T-helper 1 cell treated with Interleukin-12 subunit alpha and Interleukin-12 subunit beta and Interleukin-4 antibody, amounts not matched to agents 30 ng/mL and 1 ng/mL, for 36 hours (primary cell): ENCODE measurements around the gene ZNF627. TPM values are rescaled to one million over a fixed set of nuclear protein-coding genes. Genes with fewer than 3 reads are reported as not detected.
"Not testable (repeated sequence)": the region's sequence is repeated elsewhere in the genome, so short reads cannot be mapped to it uniquely, and the experiment has no call there.

Source experiments
- intact Hi-C: fragments of 100-400 bp; cut with micrococcal nuclease; formaldehyde crosslinking; loops from one replicate; pipeline ENCODE4 v1.15.1; 2024
- total RNA-seq: library from RNA; stranded (reverse); gene quantifications from 2 replicates; pipeline ENCODE4 v1.2.3, GENCODE V29; 2022

ZNF627 gene
- total RNA-seq = 3.9 and 4.4 TPM in 2 replicates

- intact Hi-C loops = loop anchor here (1.0 to 2.0 kb wide), 10 partner anchors 16 to 565 kb away; partner anchors contain the start of genes CCDC159, ECSIT, ELOF1 and TMEM205
These were observed at the start of gene ZNF627 for GRCh38 chr19:11597202-11598102. ZNF627 (plus strand) TSS chr19:11597483; CDS start chr19:11597628, 145 bp downstream.

DNA sequence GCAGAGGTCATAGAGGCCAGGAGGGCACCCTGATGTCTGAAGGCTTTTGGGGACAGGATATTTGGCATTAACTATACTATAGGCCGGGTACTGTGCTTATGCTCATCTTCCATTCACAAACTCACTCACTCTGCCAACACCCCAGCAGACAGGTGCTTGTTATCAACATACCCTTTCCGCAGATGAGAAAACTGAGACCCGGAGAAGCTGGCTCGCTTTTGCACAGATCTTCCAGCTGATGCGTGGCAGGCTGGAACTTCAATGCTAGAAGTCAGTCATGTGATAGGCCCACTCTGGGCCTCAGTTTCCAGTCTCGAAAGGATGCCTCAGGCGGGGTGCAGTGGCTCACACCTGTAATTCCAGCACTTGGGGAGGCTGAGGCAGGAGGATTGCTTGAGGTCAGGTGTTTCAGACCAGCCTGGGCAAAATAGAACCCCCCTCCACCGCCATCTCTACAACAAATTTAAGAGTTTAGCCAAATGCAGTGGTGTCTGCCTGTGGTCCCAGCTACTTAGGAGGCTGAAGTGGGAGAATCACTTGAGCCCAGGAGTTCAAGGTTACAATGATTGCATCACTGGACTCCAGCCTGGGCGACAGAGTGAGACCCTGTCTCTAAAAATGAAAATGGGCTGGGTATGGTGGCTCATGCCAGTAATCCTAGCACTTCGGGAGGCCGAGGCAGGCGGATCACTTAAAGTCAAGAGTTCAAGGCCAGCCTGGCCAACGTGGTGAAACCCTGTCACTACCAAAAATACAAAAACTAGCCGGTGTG lies 49.2 kb upstream of the ZNF627 start:
- intact Hi-C loops = no loop called here

DNA sequence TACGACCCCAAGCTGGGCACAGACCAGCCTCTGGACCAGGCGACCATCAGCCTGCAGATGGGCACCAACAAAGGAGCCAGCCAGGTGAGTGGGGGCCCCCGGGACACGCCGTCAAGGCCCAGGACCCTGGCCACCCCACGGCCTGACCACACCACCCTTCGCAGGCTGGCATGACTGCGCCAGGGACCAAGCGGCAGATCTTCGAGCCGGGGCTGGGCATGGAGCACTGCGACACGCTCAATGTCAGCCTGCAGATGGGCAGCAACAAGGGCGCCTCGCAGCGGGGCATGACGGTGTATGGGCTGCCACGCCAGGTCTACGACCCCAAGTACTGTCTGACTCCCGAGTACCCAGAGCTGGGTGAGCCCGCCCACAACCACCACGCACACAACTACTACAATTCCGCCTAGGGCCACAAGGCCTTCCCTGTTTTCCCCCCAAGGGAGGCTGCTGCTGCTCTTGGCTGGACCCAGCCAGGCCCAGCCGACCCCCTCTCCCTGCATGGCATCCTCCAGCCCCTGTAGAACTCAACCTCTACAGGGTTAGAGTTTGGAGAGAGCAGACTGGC lies 47.8 kb upstream of the ZNF627 start:
- intact Hi-C loops = no loop called here

GRCh38 chr19:11550265-11550664 lies 47.0 kb upstream of the ZNF627 start:
- intact Hi-C loops = no loop called here

DNA sequence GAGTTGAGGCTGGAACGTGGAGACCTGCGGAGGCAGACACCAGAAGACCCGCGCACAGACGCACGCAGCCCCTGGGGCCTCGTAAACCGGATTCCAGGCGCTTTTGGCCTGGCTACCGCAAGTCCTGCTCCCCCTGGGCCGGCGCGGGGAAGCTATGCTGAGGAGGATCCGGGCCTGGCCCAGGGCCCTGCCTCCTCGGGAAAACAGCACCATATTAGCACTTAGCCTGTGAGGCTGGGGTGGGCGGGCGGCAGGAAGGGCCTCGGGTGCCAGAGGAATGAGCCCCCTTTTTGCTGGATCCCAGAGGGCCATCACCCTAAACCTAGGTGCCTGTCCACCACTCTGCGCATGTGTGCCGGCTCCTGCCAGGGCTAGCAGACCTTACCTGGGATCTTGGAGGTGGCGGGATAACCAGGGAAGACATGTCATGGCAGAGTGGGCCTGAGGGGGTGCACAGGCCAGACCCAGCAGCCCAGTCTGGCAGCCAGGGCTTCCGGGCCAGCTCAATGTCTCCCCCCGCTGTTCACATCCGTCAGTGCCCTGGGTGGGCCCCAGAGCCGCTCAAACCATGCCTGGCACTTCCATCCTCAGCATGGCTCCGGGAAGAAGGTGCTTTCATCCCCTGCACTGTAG lies 45.6 kb upstream of the ZNF627 start:
- intact Hi-C loops = no loop called here

DNA sequence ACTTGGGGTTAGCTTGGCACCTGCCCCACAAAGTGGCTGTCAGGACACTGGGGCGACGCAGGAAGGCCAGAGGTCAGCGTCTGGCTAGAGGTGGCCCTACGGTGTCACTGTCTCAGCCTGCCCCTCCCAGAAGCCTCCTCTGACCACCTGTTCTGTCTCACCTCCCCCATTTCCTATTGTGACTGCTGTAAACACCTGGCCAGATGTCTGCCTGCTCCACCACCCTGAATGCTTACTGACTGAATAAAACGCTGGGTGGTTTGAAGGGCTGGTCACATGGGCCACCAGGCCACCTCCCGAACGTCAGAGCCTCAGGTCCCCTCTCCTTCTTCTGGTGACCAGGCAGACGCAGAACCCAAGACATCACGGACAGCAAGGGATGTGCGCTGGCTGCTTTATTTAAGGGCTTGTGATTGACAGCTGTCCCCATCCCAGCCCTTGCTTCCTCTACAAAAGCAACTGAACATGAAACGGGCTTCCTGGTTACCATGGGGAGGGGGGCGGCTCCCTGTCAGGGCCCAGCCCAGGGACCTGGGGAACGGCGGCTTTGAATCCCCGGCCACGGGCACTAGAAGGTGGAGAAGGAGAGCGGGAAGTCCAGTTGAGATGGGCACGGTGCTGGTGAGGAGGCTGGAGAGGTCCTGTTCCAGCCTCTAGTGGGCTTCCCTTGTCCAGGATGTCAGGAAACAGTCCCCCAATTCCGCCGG lies 44.5 kb upstream of the ZNF627 start:
- intact Hi-C loops = no loop called here

DNA sequence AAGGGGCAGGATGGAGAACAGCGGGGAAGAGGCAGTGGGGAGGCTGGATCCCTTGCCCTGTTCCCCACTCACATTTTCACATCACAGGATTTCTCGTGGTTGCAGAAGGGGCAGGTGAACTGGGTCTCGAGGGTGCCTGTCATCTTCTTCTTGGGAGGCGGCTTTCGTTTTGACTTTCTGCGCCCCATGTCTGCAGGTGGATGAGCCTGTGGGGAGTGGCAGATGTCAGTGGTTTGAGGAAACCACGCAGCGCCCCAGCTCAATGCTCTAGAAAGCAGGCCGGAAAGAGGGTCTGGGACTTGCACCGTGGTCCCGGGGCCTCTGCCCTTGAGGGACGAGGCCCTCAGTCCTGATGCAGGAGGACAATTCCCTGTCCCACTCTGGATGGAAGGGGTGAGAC lies 43.1 kb upstream of the ZNF627 start:
- intact Hi-C loops = no loop called here

GRCh38 chr19:11555246-11555645 lies 42.0 kb upstream of the ZNF627 start:
- intact Hi-C loops = no loop called here

DNA sequence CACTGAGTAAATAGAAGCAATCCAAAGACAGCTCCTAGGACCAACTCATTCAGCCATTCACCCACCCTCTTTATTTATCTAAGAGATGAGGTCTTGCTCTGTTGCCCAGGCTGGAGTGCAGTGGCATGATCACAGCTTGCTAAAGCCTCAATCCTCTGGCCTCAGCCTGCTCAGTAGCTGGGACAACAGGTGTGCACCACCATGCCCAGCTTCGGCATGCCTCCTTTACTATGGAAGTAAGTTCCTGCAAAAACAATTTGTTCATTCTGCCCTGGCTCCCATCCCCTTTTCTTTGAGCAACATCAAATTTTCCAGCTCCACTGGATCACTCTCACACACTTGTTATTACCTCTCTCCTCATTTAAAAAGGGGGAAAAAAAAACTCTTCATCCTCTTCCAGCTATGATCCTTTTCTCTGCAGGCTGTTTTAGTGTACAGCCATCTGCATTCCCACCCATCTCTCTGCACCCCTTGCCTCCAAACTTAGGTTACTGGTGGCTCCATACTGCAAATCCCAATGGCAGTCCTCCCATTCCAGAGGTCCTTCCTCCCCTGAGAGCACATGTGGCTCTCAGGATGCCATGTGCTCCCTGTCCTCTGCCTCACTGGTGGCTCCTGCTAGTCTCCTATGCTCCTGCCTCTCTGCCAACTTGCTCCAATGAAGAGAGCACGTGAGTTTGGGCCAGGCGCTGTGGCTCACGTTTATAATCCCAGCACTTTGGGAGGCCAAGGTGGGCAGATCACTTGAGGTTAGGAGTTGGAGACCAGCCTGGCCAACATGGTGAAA lies 40.5 kb upstream of the ZNF627 start:
- intact Hi-C loops = no loop called here

- intact Hi-C loops = loop anchor here (1.0 kb wide), 10 partner anchors 23 to 404 kb away; partner anchors contain the start of genes ECSIT, ODAD3, PRKCSH and SPC24
These were observed 38.1 kb upstream of the ZNF627 start, which contains the start of gene ELOF1 for GRCh38 chr19:11558881-11559828. ELOF1 (minus strand) TSS chr19:11559230; CDS start chr19:11554347, 4,883 bp downstream.

- intact Hi-C loops = loop anchor here (1.0 kb wide), 3 partner anchors 21 to 214 kb away; partner anchors contain the start of genes CCDC159 and TMEM205
These were observed 36.8 kb upstream of the ZNF627 start for GRCh38 chr19:11560404-11561051.

DNA sequence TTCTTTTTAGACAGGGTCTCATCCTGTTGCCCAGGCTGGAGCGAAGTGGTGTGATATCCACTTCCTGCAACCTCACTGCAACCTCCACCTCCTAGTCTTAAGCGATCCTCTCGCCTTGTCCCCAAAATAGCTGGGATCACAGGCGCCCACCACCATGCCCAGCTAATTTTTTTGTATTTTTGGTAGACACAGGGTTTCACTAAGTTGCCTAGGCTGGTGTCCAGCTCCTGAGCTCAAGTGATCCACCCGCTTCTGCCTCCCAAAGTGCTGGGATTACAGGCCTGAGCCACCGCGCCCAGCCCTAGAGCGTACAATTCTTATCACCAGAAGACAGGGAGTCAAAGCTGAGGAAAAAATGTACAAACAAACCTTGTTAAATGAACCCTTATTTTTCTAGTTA lies 33.8 kb upstream of the ZNF627 start:
- intact Hi-C loops = no loop called here

- intact Hi-C loops = not testable (repeated sequence)
These were observed 33.0 kb upstream of the ZNF627 start for GRCh38 chr19:11564082-11564807.

- intact Hi-C loops = not testable (repeated sequence)
These were observed 31.7 kb upstream of the ZNF627 start for GRCh38 chr19:11565649-11565980.

- intact Hi-C loops = no loop called here
These were observed 31.1 kb upstream of the ZNF627 start for GRCh38 chr19:11566164-11566563.

GRCh38 chr19:11570039-11570462 lies 27.2 kb upstream of the ZNF627 start:
- intact Hi-C loops = no loop called here

DNA sequence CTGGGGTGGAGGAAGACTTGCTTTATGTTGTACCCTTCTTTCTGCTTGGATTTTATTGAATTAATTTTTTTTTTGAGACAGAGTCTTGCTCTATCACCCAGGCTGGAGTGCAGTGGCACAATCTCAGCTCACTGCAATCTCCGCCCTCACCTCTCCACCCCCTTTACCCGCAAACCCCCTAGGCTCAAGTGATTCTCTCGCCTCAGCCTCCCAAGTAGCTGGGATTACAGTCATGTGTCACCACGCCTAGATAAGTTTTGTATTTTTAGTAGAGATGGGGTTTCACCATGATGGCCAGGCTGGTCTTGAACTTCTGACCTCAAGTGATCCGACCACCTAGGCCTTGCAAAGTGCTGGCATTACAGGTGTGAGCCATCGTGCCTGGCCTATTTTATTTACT lies 23.9 kb upstream of the ZNF627 start:
- intact Hi-C loops = not testable (repeated sequence)
